Cardiac septum (tissue), 1 donor: ENCODE data around the gene VPS16. TPM values are rescaled to one million over a fixed set of nuclear protein-coding genes. Genes with fewer than 3 reads are reported as not detected.
A peak's percentile ranks its signal among the peaks of the same experiment; 100 is the strongest.
"Not testable (repeated sequence)": the region's sequence is repeated elsewhere in the genome, so short reads cannot be mapped to it uniquely, and the experiment has no call there.

Source experiments
- DNase-seq: peaks from one replicate; pipeline ENCODE4 v3.0.0-alpha.2; 2020; ENCODE audit warnings: low spot score
- intact Hi-C: fragments of 100-400 bp; cut with DNase I; formaldehyde crosslinking; loops from one replicate; pipeline ENCODE4 v1.14.0; 2022
- total RNA-seq: library from RNA; stranded (reverse); fragmentation: NEBNext Ultra II Directional; extraction: Animal tissue kit (Norgen Biotek cat#: 25700); gene quantifications from one replicate; pipeline ENCODE4 v1.2.1, GENCODE V29; 2021
- donor health status: DM: no; HTN: no; CAD: no.

Gene VPS16
- total RNA-seq, 1 donor from 2014 or later: 23.3 TPM

DNA sequence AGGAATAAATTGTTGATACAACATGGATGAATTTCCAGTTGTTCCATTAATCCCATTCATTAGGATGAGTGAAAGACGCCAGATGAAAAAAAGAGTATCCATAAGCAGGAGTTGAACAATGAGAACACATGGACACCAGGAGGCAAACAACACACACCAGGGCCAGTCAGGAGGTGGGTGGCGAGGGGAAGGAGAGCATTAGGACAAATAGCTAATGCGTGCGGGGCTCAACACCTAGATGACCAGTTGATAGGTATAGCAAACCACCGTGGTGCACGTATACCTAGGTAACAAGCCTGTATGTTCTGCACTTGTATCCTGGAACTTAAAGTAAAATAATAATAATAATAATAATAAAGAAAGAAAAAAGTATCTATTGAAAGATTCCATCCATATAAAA is 11.2 kb upstream of the VPS16 start:
- intact Hi-C loops: no loop called here
- DNase-seq: peak; percentile 65

- intact Hi-C loops, DNase-seq: not testable (repeated sequence)
These were observed 9.3 kb upstream of the VPS16 start for GRCh38 chr20:2831206-2831605.

DNA sequence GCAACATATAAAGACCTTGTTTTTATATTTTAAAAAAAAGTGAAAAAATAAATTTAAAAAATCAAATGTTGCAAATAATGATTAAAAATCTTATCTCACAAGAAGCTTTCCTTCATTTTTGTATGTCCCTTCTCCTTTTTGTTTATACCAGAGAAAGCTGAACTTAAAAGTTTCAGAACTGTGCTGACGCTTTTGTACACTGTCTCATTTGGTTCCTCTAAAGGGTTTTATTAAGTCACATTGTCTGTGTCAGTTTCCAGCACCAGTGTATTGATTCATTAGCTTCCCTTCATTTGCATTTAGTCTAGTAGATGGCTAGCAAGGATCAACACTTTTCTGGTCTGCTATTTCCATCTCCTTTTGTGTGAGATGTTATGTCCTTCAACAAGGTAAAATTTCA is 6.8 kb upstream of the VPS16 start:
- intact Hi-C loops: no loop called here

GRCh38 chr20:2834401-2835110 is 6.0 kb upstream of the VPS16 start:
- intact Hi-C loops: no loop called here
- no peak for DNase-seq

More for the DNA sequence above, 6.8 kb upstream of the VPS16 start:
- no peak for DNase-seq

DNA sequence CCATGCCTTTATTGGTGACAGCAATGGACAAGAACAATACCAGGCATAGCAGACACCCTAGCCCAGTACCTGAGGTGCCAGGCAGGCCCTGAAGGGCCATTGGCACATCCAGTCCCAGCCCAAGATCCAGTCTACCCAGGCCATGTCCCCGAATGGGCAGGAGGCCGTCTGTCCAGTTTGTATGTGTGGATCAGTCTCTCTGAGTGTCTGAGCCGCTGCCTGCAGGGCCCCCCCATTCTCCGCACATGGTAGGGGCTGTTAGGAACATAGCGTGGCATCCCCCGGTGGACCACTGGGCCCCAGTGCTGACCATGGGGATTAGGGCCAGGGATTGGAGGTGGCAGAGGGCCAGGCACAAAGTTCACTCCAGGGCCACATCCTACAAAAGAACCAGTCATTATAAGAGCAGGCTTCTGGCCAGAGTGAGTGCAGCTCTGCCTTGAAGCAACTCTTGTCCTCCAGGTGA is 5.2 kb upstream of the VPS16 start:
- intact Hi-C loops: no loop called here

DNA sequence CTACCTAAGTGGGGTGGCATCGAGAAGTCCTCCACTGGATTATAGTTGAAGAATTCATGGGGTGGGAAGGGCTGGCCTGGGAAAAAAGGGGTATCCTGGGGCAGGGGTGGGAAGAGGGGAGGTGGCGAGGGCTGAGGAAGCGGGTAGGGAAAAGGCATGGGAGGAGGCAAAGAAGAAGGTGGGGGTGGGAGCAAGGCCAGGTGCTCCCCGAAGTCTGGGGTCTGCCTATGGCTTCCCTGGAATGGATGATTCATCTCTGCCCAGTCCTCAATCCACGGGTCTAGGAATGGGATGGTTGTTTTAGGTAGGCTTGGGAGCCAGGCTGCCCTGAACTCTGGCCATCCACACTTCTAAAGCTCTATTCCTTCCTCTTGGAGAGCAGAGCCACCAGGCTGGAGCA is 4.5 kb upstream of the VPS16 start:
- DNase-seq: no peak
- intact Hi-C loops: no loop called here

More for the DNA sequence above, 5.2 kb upstream of the VPS16 start:
- DNase-seq: no peak

GRCh38 chr20:2837221-2837960 is 3.2 kb upstream of the VPS16 start:
- DNase-seq: no peak
- intact Hi-C loops: no loop called here

DNA sequence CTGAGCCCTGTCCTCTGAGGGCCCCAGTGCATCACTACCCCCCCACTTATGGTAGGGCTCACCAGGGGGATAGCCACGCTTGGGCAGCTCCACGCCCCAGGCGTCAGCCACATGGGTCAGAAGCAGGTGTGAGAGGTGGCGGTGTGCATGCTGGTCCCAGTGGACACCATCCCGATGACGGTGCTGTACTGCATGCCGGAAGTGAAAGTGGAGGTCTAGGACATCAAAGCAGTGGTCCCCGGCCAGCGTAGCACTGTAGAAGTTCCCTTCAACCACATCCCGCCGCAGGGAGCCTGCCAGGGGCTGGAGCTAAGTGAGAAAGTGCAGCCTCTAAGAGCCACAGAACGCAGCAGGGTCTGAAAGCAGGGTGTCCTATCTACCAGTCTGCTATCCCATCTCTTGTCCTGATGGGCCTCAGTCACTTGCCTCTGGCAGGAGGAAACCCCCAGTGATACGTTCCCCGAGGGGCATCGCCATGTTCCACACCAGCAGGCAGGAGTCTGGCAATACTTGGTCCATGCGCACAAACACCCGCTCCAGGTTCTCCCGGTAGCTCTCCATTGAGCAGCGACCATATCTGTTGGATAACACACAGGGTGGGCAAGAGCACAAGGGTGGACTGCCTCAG is 2.3 kb upstream of the VPS16 start:
- peak; percentile 63 for DNase-seq

DNA sequence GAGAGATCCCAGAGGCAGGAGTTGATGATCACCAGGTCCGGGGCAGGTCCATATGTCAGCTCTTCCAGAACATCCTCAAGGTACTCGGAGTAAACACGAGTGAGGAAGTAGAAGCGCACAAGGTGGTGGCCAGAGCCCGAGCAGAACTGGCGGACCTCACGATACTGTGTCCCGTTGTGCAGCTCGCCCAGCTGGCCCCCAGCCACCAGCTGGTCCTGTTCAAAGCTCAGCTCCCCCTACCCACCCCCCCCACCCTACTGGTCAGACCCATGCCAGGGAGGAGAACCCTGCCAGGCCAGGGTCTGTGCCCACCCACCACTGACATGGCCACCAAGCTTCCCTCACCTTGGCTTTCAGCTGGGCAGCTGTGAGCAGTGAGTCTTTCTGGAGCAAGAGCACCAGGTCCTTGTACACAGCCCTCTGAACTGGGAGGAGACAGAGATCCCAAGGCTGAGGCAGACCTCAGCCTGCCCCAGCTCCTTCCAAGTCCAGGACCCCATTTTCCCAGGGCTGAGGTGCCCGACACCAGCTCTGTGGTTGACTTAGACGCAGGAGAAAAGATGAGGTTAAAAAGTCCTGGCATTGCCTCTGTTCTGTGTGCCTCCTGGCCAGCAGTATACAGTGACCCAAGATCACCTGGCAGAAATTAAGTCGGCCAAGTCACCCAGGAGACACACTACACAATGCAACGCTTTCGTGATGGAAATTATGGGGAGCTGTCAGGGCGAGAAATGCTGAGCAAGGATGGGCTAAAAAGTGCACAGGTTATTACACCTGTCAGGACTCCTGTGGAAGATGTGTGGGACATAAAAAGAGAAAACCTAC is 1.5 kb upstream of the VPS16 start:
- DNase-seq: no peak
- intact Hi-C loops: no loop called here

More for the DNA sequence above, 2.3 kb upstream of the VPS16 start:
- intact Hi-C loops: no loop called here

GRCh38 chr20:2839732-2840137 is 810 bp upstream of the VPS16 start:
- no peak for DNase-seq
- intact Hi-C loops: loop anchor here (5.0 kb wide), 1 partner anchor 177 kb away; the partner anchor contains the start of gene IDH3B

DNA sequence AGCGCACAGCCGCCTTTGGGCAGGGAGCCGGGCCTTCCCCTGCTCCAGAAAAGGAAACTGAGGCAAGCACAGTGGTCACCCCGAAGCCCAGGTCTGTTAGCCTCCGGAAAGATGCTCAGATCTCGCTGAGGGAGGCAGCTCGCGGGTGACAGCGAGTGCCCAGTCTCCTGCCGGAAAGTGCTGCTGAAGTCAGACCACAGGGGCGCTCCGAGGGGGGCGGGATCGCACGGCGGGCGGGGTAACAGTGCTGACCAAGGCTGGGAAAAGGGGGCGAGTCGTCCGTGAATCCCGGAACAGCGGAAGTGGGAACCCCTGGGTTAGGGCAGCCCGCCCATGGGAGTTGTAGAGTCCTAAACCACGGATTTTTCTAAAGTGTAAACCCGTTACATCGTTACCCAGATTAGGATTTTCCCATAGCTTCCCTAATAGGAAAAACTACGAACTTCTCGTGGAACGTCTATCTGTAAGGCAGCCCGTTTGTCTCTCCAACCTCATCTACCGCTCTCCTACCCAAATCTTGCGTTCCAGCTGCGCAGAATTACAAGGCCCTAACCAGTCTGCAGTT is 504 bp downstream of the VPS16 start:
- intact Hi-C loops: loop anchor here (5.0 kb wide), 1 partner anchor 179 kb away; the partner anchor contains the start of gene IDH3B
- peak; percentile 88 for DNase-seq

DNA sequence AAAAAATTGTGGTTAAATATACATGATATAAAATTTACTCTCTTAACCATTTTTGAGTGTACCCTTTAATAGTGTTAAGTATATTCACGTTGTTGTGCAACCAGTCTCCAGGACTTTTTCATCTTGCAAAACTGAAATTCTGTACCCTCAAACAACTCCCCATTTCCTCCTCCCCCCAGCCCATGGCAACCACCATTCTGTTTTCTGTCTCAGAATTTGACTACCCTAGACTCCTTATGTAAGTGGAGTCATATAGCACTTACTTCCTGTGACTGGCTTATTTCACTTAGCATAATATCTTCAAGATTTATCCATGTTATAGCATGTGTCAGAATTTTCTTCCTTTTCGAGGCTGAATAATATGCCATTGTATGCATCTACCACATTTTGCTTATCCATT is 5.1 kb downstream of the VPS16 start:
- no peak for DNase-seq
- intact Hi-C loops: no loop called here

GRCh38 chr20:2846698-2847097 is 6.2 kb downstream of the VPS16 start:
- no peak for DNase-seq
- intact Hi-C loops: no loop called here

DNA sequence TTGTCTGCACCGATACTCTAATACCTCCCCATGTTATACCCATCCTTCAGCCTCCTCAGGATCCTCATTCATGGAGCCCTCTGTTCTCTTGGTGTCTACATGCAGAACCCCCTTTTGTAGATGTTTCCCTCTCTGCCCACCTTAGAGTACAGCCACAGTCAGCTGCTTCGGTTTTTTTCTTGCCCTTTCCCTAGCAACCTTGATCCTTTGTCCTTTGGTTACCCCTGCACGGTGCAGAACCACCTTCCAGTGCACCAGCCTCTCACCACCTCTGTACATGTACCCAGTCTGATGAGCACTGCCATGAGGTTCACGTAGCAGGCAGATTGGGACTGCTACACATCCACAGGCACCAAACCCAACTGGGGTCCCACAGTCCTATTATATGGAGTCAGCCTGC is 7.3 kb downstream of the VPS16 start:
- intact Hi-C loops: no loop called here
- no peak for DNase-seq

- intact Hi-C loops: no loop called here
- DNase-seq: no peak
These were observed 9.0 kb downstream of the VPS16 start for GRCh38 chr20:2849529-2849928.

- DNase-seq: no peak
- intact Hi-C loops: loop anchor here (5.0 kb wide), 1 partner anchor 99 kb away; no protein-coding TSS in a partner anchor
These were observed 10.5 kb downstream of the VPS16 start for GRCh38 chr20:2851086-2851485.

- intact Hi-C loops: no loop called here
- no peak for DNase-seq
These were observed 18.0 kb downstream of the VPS16 start for GRCh38 chr20:2858591-2858990.

GRCh38 chr20:2859330-2860121 is 19.0 kb downstream of the VPS16 start:
- no peak for DNase-seq
- intact Hi-C loops: loop anchor here (10.0 kb wide), 1 partner anchor 165 kb away; the partner anchor contains the start of gene EBF4
